ENCODE data around the gene SEMA3A. TPM values are rescaled to one million over a fixed set of nuclear protein-coding genes. Genes with fewer than 3 reads are reported as not detected.

SEMA3A gene
- polyA plus RNA-seq, 1 donor from 2014 or later: 22.8 TPM

- TF ChIP-seq MXI1 (conservative IDR thresholded peaks at IDR 0.05; ENCODE audit: poor library complexity, severe bottlenecking) (no peak), EP300 (conservative IDR thresholded peaks at IDR 0.05; ENCODE audit: poor library complexity, severe bottlenecking) (no peak), CTCF (IDR thresholded peaks at IDR 0.05; ENCODE audit: poor library complexity, severe bottlenecking) (no peak), RAD21 (conservative IDR thresholded peaks at IDR 0.05) (no peak), SMC3 (conservative IDR thresholded peaks at IDR 0.05; ENCODE audit: poor library complexity) (no peak), EZH2 (IDR thresholded peaks at IDR 0.05; ENCODE audit: borderline replicate concordance, insufficient read depth, low read length, poor library complexity, severe bottlenecking) (no peak), TAF1 (IDR thresholded peaks at IDR 0.05; ENCODE audit: low read depth) (no peak), POLR2AphosphoS5 (IDR thresholded peaks at IDR 0.05) (no peak)
- TF ChIP-seq, protein P1, sequence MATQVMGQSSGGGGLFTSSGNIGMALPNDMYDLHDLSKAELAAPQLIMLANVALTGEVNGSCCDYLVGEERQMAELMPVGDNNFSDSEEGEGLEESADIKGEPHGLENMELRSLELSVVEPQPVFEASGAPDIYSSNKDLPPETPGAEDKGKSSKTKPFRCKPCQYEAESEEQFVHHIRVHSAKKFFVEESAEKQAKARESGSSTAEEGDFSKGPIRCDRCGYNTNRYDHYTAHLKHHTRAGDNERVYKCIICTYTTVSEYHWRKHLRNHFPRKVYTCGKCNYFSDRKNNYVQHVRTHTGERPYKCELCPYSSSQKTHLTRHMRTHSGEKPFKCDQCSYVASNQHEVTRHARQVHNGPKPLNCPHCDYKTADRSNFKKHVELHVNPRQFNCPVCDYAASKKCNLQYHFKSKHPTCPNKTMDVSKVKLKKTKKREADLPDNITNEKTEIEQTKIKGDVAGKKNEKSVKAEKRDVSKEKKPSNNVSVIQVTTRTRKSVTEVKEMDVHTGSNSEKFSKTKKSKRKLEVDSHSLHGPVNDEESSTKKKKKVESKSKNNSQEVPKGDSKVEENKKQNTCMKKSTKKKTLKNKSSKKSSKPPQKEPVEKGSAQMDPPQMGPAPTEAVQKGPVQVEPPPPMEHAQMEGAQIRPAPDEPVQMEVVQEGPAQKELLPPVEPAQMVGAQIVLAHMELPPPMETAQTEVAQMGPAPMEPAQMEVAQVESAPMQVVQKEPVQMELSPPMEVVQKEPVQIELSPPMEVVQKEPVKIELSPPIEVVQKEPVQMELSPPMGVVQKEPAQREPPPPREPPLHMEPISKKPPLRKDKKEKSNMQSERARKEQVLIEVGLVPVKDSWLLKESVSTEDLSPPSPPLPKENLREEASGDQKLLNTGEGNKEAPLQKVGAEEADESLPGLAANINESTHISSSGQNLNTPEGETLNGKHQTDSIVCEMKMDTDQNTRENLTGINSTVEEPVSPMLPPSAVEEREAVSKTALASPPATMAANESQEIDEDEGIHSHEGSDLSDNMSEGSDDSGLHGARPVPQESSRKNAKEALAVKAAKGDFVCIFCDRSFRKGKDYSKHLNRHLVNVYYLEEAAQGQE (IDR thresholded peaks at IDR 0.05; ENCODE audit: borderline replicate concordance): no peak
- Histone ChIP-seq H3K79me2 (replicated peaks; ENCODE audit: insufficient read depth, low read length) (no peaks in the 10 kb centered on the region), H3K4me3 (ENCODE audit: low read length) (no peak overlapping the region), H4K20me1 (ENCODE audit: insufficient read depth) (no peaks in the 10 kb centered on the region), H3K9me3 (ENCODE audit: low read length) (no peaks in the 10 kb centered on the region), H2AFZ (ENCODE audit: low read depth, low read length) (no peak overlapping the region), H3K4me2 (ENCODE audit: low read length) (no peak overlapping the region), H3K9ac (ENCODE audit: low read length) (no peak overlapping the region), H3K36me3 (ENCODE audit: insufficient read depth, low read length) (peaks cover 4% of the 10 kb centered on the region), H3K27me3 (ENCODE audit: insufficient read depth, low read depth, low read length) (no peaks in the 10 kb centered on the region), H3K27ac (ENCODE audit: low read length) (no peak overlapping the region), H3K9me2 (ENCODE audit: insufficient read depth, low read length) (no peaks in the 10 kb centered on the region), H3F3A (ENCODE audit: insufficient read depth, low read length, poor library complexity, severe bottlenecking) (no peaks in the 10 kb centered on the region)
Measured at GRCh38 chr7:83996879-83997278, 197.7 kb downstream of the SEMA3A start.

- no peak overlapping the region for H3K9ac ChIP-seq (ENCODE audit: low read length)
- H3K9me3 ChIP-seq (ENCODE audit: low read length): no peaks in the 10 kb centered on the region
- no peaks in the 10 kb centered on the region for H3F3A ChIP-seq (ENCODE audit: insufficient read depth, low read length, poor library complexity, severe bottlenecking)
- no peaks in the 10 kb centered on the region for H3K79me2 ChIP-seq (replicated peaks; ENCODE audit: insufficient read depth, low read length)
- H3K9me2 ChIP-seq (ENCODE audit: insufficient read depth, low read length): no peaks in the 10 kb centered on the region
- no peaks in the 10 kb centered on the region for H3K27me3 ChIP-seq (ENCODE audit: insufficient read depth, low read depth, low read length)
- H3K27ac ChIP-seq (ENCODE audit: low read length): no peak overlapping the region
- H3K36me3 ChIP-seq (ENCODE audit: insufficient read depth, low read length): no peaks in the 10 kb centered on the region
- TF ChIP-seq, protein P1 (IDR thresholded peaks at IDR 0.05; ENCODE audit: borderline replicate concordance): no peak
- TF ChIP-seq EP300 (conservative IDR thresholded peaks at IDR 0.05; ENCODE audit: poor library complexity, severe bottlenecking) (no peak), SMC3 (conservative IDR thresholded peaks at IDR 0.05; ENCODE audit: poor library complexity) (no peak), POLR2AphosphoS5 (IDR thresholded peaks at IDR 0.05) (no peak), TAF1 (IDR thresholded peaks at IDR 0.05; ENCODE audit: low read depth) (no peak), EZH2 (IDR thresholded peaks at IDR 0.05; ENCODE audit: borderline replicate concordance, insufficient read depth, low read length, poor library complexity, severe bottlenecking) (no peak)
- no peaks in the 10 kb centered on the region for H4K20me1 ChIP-seq (ENCODE audit: insufficient read depth)
- H3K4me3 ChIP-seq (ENCODE audit: low read length): no peak overlapping the region
- no peak overlapping the region for H3K4me2 ChIP-seq (ENCODE audit: low read length)
- H2AFZ ChIP-seq (ENCODE audit: low read depth, low read length): no peak overlapping the region
Measured at GRCh38 chr7:83987764-83988163, 206.8 kb downstream of the SEMA3A start.

All from neural cell (in vitro differentiated cells).